ENCODE results near the gene FBXO38. TPM values are rescaled to one million over a fixed set of nuclear protein-coding genes. Genes with fewer than 3 reads are reported as not detected.

Gene FBXO38
- total RNA-seq, 1 donor from 2014 or later: 32.9 TPM

- peaks cover 2% of the 10 kb centered on the region for H3K36me3 ChIP-seq (ENCODE audit: control insufficient read depth, insufficient read depth, low read length)
- DNase-seq (ENCODE audit: low read depth): no peak
- H3K4me3 ChIP-seq (ENCODE audit: low read depth, low read length): no peak overlapping the region
- TF ChIP-seq CTCF (IDR thresholded peaks at IDR 0.05; ENCODE audit: insufficient read depth, low read length, severe bottlenecking): no peak
- no peaks in the 10 kb centered on the region for H3K27me3 ChIP-seq (ENCODE audit: control insufficient read depth, insufficient read depth, low read length)
- FAIRE-seq: no peak
Observed at GRCh38 chr5:148445578-148445977, 61.8 kb downstream of the FBXO38 start.

- no peak for TF ChIP-seq CTCF (IDR thresholded peaks at IDR 0.05; ENCODE audit: insufficient read depth, low read length, severe bottlenecking)
- H3K27me3 ChIP-seq (ENCODE audit: control insufficient read depth, insufficient read depth, low read length): no peaks in the 10 kb centered on the region
- peaks cover 2% of the 10 kb centered on the region for H3K36me3 ChIP-seq (ENCODE audit: control insufficient read depth, insufficient read depth, low read length)
- DNase-seq (ENCODE audit: low read depth) (no peak), FAIRE-seq (no peak)
- no peak overlapping the region for H3K4me3 ChIP-seq (ENCODE audit: low read depth, low read length)
Observed at GRCh38 chr5:148446611-148447010, 62.9 kb downstream of the FBXO38 start.

- Histone ChIP-seq H3K4me3 (ENCODE audit: low read depth, low read length) (no peak overlapping the region), H3K27me3 (ENCODE audit: control insufficient read depth, insufficient read depth, low read length) (no peaks in the 10 kb centered on the region), H3K36me3 (ENCODE audit: control insufficient read depth, insufficient read depth, low read length) (no peaks in the 10 kb centered on the region)
- DNase-seq (ENCODE audit: low read depth) (no peak), FAIRE-seq (no peak)
- no peak for TF ChIP-seq CTCF (IDR thresholded peaks at IDR 0.05; ENCODE audit: insufficient read depth, low read length, severe bottlenecking)
Observed at GRCh38 chr5:148452499-148453193, 68.9 kb downstream of the FBXO38 start.

- Histone ChIP-seq H3K36me3 (ENCODE audit: control insufficient read depth, insufficient read depth, low read length) (no peaks in the 10 kb centered on the region), H3K27me3 (ENCODE audit: control insufficient read depth, insufficient read depth, low read length) (no peaks in the 10 kb centered on the region), H3K4me3 (ENCODE audit: low read depth, low read length) (no peak overlapping the region)
- TF ChIP-seq CTCF (IDR thresholded peaks at IDR 0.05; ENCODE audit: insufficient read depth, low read length, severe bottlenecking): no peak
- DNase-seq (ENCODE audit: low read depth) (no peak), FAIRE-seq (no peak)
Observed at GRCh38 chr5:148454576-148454975, 70.8 kb downstream of the FBXO38 start.

- FAIRE-seq: peak; percentile 28
- TF ChIP-seq CTCF (IDR thresholded peaks at IDR 0.05; ENCODE audit: insufficient read depth, low read length, severe bottlenecking): no peak
- Histone ChIP-seq H3K36me3 (ENCODE audit: control insufficient read depth, insufficient read depth, low read length) (no peaks in the 10 kb centered on the region), H3K27me3 (ENCODE audit: control insufficient read depth, insufficient read depth, low read length) (no peaks in the 10 kb centered on the region), H3K4me3 (ENCODE audit: low read depth, low read length) (no peak overlapping the region)
- peak; percentile 19 for DNase-seq (ENCODE audit: low read depth)
Observed at GRCh38 chr5:148455185-148455584, 71.4 kb downstream of the FBXO38 start.

GRCh38 chr5:148457183-148457620, 73.4 kb downstream of the FBXO38 start:
- peak; percentile 50 for TF ChIP-seq CTCF (IDR thresholded peaks at IDR 0.05; ENCODE audit: insufficient read depth, low read length, severe bottlenecking)
- no peaks in the 10 kb centered on the region for H3K36me3 ChIP-seq (ENCODE audit: control insufficient read depth, insufficient read depth, low read length)
- H3K4me3 ChIP-seq (ENCODE audit: low read depth, low read length): no peak overlapping the region
- DNase-seq (ENCODE audit: low read depth): peak; percentile 38
- no peaks in the 10 kb centered on the region for H3K27me3 ChIP-seq (ENCODE audit: control insufficient read depth, insufficient read depth, low read length)
- no peak for FAIRE-seq

All from bronchial epithelial cell (primary cell).